ENCODE results near the gene RFPL1. TPM values are rescaled to one million over a fixed set of nuclear protein-coding genes. Genes with fewer than 3 reads are reported as not detected.
A peak's percentile ranks its signal among the peaks of the same experiment; 100 is the strongest.

RFPL1 gene
- total RNA-seq, 4 donors from 2014 or later = not detected

DNA sequence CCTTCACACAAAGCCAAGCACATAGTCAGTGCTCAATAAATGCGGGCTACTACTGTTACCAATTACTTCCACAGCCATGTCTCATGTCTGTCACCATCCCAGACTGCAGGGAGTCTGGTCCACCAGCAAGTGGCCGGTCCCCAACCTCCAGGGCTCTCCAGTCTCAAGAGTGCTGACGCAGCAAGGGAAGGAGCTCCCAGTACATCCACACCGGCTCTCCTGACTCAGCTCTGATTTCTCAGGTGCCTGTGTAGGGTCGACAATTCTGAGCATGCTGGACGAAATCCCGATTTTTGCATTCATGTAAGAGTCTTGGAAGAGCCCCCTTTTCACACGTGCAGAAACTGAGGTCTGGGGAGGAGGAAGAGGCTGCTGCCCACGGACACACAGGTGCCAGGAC, 31.4 kb downstream of the RFPL1 start:
- 49 to 65% methylated on average over 9 of the region's 9 CpGs for WGBS, 2 donors
- no peak for DNase-seq (ENCODE audit: low spot score in 2 of 2)
- H3K4me3 ChIP-seq (ENCODE audit: low read depth, poor library complexity, severe bottlenecking) = no peak overlapping the region
- TF ChIP-seq, protein P1, sequence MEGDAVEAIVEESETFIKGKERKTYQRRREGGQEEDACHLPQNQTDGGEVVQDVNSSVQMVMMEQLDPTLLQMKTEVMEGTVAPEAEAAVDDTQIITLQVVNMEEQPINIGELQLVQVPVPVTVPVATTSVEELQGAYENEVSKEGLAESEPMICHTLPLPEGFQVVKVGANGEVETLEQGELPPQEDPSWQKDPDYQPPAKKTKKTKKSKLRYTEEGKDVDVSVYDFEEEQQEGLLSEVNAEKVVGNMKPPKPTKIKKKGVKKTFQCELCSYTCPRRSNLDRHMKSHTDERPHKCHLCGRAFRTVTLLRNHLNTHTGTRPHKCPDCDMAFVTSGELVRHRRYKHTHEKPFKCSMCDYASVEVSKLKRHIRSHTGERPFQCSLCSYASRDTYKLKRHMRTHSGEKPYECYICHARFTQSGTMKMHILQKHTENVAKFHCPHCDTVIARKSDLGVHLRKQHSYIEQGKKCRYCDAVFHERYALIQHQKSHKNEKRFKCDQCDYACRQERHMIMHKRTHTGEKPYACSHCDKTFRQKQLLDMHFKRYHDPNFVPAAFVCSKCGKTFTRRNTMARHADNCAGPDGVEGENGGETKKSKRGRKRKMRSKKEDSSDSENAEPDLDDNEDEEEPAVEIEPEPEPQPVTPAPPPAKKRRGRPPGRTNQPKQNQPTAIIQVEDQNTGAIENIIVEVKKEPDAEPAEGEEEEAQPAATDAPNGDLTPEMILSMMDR (IDR thresholded peaks at IDR 0.05) = no peak
- no peak for TF ChIP-seq POLR2A (IDR thresholded peaks at IDR 0.05)
- intact Hi-C loops (cut with DNase I; ENCODE audit: low total_unique reads) = no loop called here

DNA sequence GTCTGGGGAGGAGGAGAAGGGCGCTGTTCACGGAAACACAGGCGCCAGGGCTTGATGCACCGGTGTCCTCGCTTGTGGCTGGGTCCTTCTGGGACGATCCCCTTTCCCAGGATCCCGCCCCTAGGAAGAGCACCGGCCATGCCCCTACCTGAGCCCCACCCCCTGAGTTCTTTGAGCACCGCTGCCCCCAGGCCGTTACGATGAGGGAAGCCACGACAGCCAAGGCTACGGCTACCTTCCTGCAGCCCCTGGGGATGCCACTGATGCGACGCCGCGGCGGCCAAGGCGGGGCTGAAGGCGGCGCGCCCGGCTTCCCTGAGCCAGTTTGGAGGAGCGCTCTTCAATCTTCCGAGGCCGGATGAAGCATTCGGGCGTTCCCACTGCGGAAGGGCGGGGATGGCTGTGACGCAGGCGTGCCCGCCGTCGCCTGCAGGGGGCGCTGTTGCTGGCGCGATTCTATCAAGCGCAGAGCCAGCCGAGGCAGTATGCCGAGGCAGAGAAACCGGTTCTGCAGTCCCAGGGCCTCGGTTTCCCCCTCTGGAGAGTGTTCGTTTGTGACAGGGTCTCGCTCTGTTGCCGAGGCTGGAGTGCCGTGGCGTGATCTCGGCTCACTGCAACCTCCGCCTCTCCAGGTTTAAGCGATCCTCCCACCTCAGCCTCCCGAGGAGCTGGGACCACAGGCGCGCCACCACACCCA, 31.9 kb downstream of the RFPL1 start:
- WGBS, 2 donors = 18 to 41% methylated on average over 29 to 49 of the region's 54 CpGs
- peak; percentile 30 to 93 for DNase-seq (ENCODE audit: low spot score in 2 of 2)
- TF ChIP-seq POLR2A (IDR thresholded peaks at IDR 0.05) = no peak
- TF ChIP-seq, protein P1 (IDR thresholded peaks at IDR 0.05) = peak in 1 of 3 donors; percentile 30
- H3K4me3 ChIP-seq (ENCODE audit: low read depth, poor library complexity, severe bottlenecking) = no peak overlapping the region
- intact Hi-C loops (cut with DNase I; ENCODE audit: low total_unique reads) = no loop called here

DNA sequence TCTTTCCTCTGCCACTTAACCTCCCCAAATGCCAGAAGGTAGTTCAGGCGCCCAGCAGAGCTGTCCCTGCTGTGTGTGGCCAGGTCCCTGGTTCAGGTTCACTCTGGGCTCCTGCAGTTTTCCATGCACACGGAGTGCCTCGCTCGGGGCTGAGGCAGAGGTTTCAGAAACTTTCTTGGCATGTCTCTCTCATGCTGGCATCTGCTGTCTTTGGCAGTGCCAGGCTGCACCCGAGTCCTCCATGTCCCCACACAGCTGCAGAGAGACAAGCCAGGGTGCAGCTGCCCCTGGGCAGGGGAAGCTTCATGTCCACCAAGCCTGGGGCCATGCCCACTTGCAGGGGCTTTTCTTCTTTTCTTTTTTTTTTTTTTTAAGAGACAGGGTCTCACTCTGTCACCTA, 34.6 kb downstream of the RFPL1 start:
- WGBS, 2 donors = 37 to 61% methylated on average over 5 of the region's 5 CpGs
- H3K4me3 ChIP-seq (ENCODE audit: low read depth, poor library complexity, severe bottlenecking) = no peak overlapping the region
- no peak for DNase-seq (ENCODE audit: low spot score in 2 of 2)
- TF ChIP-seq, protein P1 (IDR thresholded peaks at IDR 0.05) = no peak
- no peak for TF ChIP-seq POLR2A (IDR thresholded peaks at IDR 0.05)
- intact Hi-C loops (cut with DNase I; ENCODE audit: low total_unique reads) = no loop called here

DNA sequence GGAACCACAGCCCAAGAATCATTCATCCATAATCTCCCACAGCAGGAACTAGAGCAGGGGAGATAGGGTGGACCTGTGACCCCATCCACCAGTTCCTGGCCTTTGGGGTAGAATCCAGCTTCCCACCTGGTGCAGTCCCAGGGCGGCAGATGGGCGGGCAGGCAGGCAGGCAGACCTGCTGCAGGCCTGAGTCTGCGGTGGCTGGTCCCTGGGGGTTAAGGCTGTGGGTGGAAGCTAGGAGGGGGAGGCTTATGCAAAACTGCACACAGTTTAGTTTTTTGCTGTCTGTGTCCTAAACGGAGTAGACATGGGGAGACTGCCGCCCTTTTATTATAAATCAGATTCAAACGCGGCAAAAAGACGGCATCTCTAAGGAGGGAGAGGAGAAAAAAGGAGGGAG, 37.2 kb downstream of the RFPL1 start:
- TF ChIP-seq, protein P1 (IDR thresholded peaks at IDR 0.05) = no peak
- TF ChIP-seq POLR2A (IDR thresholded peaks at IDR 0.05) = no peak
- H3K4me3 ChIP-seq (ENCODE audit: low read depth, poor library complexity, severe bottlenecking) = no peak overlapping the region
- intact Hi-C loops (cut with DNase I; ENCODE audit: low total_unique reads) = no loop called here
- WGBS, 2 donors = 82 to 90% methylated on average over 8 of the region's 8 CpGs
- no peak for DNase-seq (ENCODE audit: low spot score in 2 of 2)

DNA sequence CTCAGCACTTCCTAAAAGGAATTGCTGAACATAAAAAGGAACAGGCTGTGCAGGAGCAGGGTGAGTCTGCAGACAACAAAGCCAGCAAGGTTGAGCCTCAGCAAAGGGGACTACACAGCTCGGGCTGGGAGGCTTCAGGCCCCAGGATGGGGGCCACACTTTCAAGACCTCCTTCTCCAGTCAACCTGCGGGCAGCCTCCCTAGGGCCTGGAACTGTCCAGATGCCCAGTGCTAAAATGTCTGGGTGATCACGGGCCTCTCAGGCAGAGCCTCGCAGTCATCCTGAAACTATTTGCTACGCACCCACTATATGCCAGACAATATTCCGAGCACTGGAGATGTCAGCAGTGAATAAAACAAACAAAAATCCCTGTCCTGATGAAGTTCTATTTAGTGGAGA, 37.7 kb downstream of the RFPL1 start:
- intact Hi-C loops (cut with DNase I; ENCODE audit: low total_unique reads) = no loop called here
- DNase-seq (ENCODE audit: low spot score in 2 of 2) = no peak
- H3K4me3 ChIP-seq (ENCODE audit: low read depth, poor library complexity, severe bottlenecking) = no peak overlapping the region
- 69 to 80% methylated on average over 6 of the region's 6 CpGs for WGBS, 2 donors
- TF ChIP-seq, protein P1 (IDR thresholded peaks at IDR 0.05) = no peak
- TF ChIP-seq POLR2A (IDR thresholded peaks at IDR 0.05) = no peak
